ENCODE results near the gene TPM3. TPM values are rescaled to one million over a fixed set of nuclear protein-coding genes. Genes with fewer than 3 reads are reported as not detected.
"Not testable (repeated sequence)": the region's sequence is repeated elsewhere in the genome, so short reads cannot be mapped to it uniquely, and the experiment has no call there.

TPM3 gene
- 703 and 744 TPM in 2 replicates for total RNA-seq (2014; rRNA removed; shearing (Covaris generic))
- polyA plus RNA-seq (2015; cell fraction: cytosol; rRNA removed): 693 and 787 TPM in 2 replicates
- 470 and 483 TPM in 2 replicates for polyA plus RNA-seq (2015; cell fraction: nucleus; rRNA removed)

DNA sequence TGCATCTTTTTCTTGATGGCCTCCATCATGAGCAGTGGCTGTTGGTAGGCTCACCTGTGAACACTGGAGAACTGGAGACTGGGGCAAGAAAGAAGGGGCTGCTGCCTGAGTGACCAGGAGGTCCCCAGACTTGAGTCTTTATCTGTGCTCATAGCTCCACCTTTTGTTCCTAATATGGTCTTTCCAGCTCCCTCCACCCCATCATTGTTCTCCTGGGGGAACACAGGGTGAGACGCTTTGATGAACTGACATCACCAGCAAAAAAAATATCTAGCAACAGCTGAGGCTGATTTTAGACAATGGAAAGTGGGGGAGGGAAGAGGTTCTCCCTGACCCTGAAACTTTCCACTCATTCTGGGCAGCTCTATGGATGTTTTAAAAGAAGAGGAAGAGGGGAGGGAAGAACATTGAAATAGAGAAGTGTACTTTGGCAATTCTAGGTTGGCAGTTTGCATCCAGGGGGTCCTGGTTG is at the start of gene TPM3:
TSS of gene TPM3 (minus strand) at position 111 of the 472 bp plus-strand sequence. CDS start at position 29, 82 bp downstream.
- no peak for DNase-seq (ENCODE audit: low read depth)

DNA sequence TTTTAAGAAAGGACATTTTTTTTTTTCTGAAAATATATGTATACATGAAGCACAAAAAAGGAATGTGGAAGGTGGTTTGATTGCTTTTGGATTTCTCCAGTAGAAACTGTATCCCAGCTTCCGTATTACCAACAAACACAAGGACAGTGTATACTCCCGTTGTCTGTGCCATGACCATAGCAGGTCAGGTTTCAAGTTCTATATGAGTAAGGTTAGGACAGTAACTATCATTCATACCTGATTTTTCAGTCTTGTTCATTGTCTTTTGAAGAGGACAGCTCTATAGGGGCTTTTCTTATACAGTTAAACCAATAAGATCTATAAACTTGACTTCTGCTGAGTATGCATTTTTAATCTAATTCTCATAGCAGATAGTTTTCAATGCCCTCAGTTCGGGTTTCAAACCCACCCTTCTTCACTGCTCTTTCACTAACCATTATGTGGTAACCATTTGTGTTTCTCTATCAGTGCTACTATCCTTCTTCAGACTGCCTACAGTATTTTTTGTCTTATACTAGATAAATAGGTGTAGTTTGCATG is 48.5 kb upstream of the TPM3 start:
- no peak for DNase-seq (ENCODE audit: low read depth)

DNA sequence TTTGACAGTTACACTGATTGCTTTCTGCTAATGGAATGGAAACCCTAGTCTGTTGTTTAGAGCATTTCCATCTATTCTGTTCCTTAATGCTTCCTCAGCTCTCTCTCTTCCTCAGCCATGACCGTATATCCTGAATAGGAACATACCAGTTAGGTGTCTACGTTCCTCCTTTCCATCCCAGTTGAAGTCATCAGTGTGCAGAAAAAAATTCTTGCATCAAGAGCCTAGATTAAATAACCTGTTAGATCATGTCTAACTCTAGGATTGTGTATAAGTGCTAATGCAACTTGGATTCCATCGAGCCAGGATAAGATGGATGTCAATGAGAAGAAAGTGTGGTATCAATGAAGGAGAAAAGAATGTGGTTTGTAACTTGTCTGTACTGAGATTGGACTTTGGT is 47.6 kb upstream of the TPM3 start:
- no peak for DNase-seq (ENCODE audit: low read depth)

- DNase-seq (ENCODE audit: low read depth): no peak
These were observed 46.1 kb upstream of the TPM3 start for GRCh38 chr1:154237880-154238506.

- DNase-seq (ENCODE audit: low read depth): no peak
These were observed 45.5 kb upstream of the TPM3 start for GRCh38 chr1:154237435-154237834.

DNA sequence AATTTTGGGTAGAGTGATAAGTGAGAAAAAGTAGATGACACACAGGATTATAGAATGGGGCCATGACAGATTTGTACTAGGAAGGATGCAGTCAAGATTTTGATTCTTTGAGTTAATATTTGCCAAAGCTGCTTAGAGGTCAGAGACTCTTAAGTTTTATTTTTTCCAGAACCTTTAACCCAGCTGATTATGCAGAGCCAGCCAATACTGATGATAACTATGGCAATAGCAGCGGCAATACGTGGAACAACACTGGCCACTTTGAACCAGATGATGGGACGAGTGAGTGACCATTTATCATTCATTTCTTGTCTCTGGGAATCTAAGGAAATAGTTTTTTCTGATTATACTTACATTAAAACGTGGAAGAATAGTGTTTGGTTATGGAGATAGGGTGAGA is 45.0 kb upstream of the TPM3 start:
- DNase-seq (ENCODE audit: low read depth): no peak

DNA sequence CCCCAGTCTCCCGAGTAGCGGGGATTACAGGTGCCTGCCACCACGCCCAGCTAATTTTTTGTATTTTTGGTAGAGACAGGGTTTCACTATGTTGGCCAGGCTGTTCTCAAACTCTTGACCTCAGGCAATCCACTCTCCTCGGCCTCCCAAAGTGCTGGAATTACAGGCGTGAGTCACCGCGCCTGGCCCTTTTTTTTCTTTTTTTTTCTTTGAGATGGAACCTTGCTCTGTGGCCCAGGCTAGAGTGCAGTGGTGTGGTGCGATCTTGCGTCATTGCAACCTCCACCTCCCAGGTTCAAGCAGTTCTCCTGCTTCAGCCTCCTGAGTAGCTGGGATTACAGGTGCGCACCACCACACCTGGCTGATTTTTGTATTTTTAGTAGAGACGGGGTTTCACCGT is 41.2 kb upstream of the TPM3 start:
- not testable (repeated sequence) for DNase-seq (ENCODE audit: low read depth)

DNA sequence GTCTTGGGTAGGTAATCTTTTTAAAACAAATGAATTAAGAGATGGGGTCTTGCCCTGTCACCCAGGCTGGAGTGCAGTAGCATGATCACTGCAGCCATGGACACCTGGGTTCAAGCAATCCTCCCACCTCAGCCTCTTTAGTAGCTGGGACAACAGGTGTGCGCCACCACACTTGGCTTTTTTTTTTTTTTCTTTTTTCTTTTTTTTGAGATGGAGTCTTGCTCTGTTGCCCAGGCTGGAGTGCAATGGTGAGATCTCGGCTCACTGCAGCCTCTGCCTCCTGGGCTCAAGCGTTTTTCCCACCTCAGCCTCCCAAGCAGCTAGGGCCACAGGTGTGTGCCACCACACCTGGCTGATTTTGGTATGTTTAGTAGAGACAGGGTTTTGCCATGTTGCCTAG is 39.2 kb upstream of the TPM3 start:
- DNase-seq (ENCODE audit: low read depth): not testable (repeated sequence)

DNA sequence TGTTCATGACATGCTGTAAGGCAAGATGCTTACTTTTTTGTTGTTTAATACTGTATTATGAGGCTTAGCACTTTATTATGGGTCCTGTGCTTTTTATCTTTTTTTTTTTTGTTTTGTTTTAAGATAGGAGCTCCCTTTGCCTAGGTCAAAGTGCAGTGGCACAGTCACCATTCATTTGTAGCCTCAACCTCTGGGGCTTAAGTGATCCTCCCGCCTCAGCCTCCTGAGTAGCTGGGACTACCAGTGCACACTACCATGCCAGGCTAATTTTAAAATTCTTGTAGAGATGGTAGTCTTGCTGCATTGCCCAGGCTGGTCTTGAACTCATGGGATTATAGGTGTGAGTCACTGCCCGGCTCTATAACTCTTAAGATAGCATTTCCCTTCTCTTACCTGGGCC is 33.5 kb upstream of the TPM3 start:
- DNase-seq (ENCODE audit: low read depth): no peak

- DNase-seq (ENCODE audit: low read depth): no peak
These were observed 31.7 kb upstream of the TPM3 start for GRCh38 chr1:154223621-154224020.

DNA sequence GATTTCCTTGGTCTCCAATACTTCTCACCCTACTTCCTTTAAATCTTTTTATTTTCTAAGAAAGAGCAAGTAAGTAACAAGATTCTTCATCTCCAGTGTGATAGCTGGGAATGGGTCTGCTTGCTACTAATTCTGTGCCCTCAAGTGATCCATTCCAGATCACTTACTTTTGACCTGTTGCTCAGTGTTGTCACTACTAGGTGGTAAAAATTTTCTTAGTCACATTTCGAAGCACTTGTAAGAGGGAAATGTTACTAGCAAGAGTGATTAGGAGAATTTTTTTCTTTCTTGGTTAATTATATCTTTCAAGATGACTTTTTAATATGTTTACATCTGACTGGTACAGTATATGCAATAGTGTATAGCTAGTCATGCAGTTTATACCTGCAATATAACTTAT is 31.0 kb upstream of the TPM3 start:
- no peak for DNase-seq (ENCODE audit: low read depth)

DNA sequence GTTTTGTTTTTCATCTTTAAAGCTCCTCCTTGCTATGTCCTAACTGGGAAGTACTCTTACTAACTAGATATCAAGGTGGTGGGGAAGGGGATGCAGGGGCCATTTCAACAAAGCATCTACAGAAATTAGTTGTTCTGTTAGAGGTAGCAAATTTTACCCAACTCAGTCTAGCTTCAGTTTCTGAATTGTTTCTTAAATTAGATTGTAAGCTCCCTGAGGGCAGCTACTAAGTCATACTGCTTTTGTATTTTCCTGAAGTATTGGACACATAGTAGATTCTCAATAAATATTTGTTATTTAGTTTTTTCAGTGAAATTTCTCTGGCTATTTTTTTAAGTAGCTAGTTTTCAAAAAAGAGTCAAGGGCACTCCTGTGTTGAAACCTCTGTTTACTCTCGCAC is 30.6 kb upstream of the TPM3 start:
- no peak for DNase-seq (ENCODE audit: low read depth)

- DNase-seq (ENCODE audit: low read depth): peak; percentile 17
These were observed 29.5 kb upstream of the TPM3 start for GRCh38 chr1:154221278-154222001.

DNA sequence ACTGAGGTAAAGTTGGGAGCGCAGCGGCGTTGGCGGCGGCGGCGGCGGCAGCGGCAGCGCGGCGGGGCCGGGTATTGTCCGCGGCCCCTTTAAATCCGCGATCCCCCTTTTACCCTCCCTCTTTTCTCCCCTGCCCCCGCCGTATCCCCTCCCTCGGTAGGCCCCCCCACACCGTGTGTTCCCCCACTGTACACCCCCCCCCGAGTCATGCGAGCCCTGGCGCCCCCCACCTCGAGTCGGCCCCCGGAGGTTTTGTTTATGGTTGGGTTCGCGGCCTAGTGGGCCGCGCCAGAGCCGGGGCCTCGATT is 29.0 kb upstream of the TPM3 start:
- no peak for DNase-seq (ENCODE audit: low read depth)

- DNase-seq (ENCODE audit: low read depth): peak; percentile 99
These were observed 28.4 kb upstream of the TPM3 start, which contains the start of gene UBAP2L for GRCh38 chr1:154220071-154220969. Gene UBAP2L (plus strand): TSS chr1:154220955. CDS start chr1:154225124, 4,169 bp downstream.

DNA sequence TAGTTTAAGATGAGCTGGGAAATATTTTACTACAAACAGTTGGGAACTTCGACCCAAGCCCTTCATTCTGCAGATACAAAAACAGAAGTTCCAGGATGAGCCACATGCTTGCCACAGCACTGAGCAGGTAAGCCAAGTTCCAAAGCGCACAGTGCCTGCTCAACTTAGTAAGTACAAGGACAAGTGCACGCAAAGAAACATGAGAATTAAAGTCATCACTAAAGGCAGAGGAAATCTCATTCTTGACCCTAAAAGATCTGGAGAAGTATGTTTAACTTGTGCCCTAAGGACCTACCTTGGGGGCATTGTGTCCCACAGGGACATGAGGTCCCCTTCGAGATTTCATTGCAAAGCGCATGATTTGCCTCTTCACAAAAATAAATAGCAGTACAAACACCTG is 27.6 kb upstream of the TPM3 start:
- no peak for DNase-seq (ENCODE audit: low read depth)

DNA sequence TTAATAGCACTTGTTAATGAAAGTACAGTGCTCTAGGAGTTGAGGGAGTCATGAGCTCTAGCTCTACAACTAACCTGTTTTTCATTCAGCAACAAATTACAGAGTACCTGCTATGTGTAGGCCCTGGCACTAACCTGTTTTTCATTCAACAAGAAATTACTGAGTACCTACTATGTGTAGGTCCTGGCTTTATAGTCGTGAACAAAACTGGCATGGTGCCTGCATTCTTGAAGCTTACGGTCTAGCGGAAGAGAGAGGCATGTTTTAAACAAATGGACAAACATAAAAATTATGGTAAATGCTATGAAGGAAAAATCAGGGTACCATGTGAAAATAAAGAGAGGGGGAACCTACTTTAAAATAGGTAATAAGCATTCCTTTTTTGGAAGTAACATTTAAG is 26.6 kb upstream of the TPM3 start:
- DNase-seq (ENCODE audit: low read depth): no peak

GRCh38 chr1:154213274-154213673 is 21.4 kb upstream of the TPM3 start:
- DNase-seq (ENCODE audit: low read depth): peak; percentile 86

DNA sequence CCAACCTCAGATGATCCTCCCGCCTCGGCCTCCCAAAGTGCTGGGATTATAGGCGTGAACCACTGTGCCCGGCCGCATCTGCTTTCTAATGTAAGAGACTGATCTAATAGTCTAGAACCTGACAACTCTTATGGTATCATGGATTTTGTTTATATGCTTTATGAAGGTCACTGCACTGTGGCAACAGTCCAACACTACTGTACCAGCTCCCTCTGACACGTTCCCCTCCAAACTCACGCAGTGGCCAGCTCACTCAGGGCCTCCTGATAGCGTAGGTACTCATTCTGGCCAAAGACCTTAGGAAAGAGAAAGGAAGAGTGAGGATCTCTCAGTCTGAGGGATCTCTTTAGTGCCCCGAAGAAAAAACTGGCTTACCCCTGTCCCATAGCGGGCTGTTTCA is 20.2 kb upstream of the TPM3 start:
- no peak for DNase-seq (ENCODE audit: low read depth)

DNA sequence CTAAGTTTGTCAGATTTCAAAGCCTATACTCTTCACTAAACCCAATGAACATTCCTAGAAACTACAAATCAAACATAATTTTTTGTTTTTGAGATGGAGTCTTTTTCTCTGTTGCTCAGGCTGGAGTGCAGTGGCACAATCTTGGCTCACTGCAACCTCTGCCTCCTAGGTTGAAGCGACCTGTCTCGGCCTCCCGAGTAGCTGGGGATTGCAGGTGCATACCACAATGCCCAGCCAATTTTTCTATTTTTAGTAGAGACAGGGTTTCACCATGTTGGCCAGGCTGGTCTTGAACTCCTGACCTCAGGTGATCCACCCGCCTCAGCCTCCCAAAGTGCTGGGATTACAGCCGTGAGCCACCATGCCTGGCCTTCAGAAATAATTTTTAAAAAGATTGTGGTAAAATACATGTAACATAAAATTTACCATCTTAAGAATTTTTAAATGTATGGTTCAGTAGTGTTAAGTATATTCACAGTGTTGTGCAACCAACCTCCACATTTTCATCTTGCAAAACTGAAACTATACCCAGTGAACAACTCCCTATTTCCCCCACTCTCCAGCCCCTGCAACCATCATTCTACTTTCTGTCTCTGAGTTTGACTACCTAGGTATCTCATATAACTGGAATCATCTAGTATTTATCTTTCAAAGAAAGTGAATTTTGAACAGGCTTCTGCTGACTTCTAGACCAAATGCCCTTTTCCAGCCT is 16.9 kb upstream of the TPM3 start:
- DNase-seq (ENCODE audit: low read depth): no peak

DNA sequence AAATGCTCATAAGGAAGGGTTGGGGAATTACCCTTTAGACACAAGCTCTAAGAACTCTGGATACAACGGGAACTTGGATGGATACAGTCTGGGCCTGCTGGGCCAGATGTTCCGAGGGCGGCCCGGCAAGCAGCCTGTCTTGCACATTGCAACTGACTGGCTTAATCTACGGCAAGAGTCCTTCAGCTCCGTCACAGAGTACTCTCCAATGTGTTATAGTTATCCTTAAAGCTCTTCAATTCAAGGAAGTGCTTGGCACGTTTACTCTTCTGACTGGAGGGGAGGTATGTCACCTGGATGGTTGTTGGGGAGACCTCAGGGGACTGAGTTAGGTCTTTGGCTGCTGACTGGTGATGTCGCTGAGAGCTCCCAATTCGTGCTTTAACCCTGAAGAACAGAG is 15.4 kb upstream of the TPM3 start:
- DNase-seq (ENCODE audit: low read depth): no peak

Measured in HT1080 (cell line).